ENCODE data around the gene HAP1.

HAP1 gene

GRCh38 chr17:41772586-41773189 lies 38.2 kb upstream of the HAP1 start:
- H3K27ac ChIP-seq (ENCODE audit: low read length), result peak overlapping the region; percentile 48
- H3K36me3 ChIP-seq (ENCODE audit: insufficient read depth, low read depth, low read length), result peaks cover 48% of the 10 kb centered on the region
- H3K4me3 ChIP-seq (ENCODE audit: low read length), result no peak overlapping the region
- no peak overlapping the region; the same call in 1 of the 2 replicates for H3K9ac ChIP-seq (ENCODE audit: low read depth, low read length)
- H3K9me3 ChIP-seq (ENCODE audit: insufficient read depth, low read depth, low read length), result no peaks in the 10 kb centered on the region
- no peaks in the 10 kb centered on the region for H3K27me3 ChIP-seq (ENCODE audit: insufficient read depth, low read length)
- peaks cover 36% of the 10 kb centered on the region for H3K4me1 ChIP-seq (ENCODE audit: insufficient read depth, low read length)

GRCh38 chr17:41772218-41772585 lies 37.8 kb upstream of the HAP1 start:
- no peaks in the 10 kb centered on the region for H3K9me3 ChIP-seq (ENCODE audit: insufficient read depth, low read depth, low read length)
- H3K4me3 ChIP-seq (ENCODE audit: low read length), result no peak overlapping the region
- no peak overlapping the region for H3K9ac ChIP-seq (ENCODE audit: low read depth, low read length)
- peaks cover 52% of the 10 kb centered on the region for H3K36me3 ChIP-seq (ENCODE audit: insufficient read depth, low read depth, low read length)
- H3K4me1 ChIP-seq (ENCODE audit: insufficient read depth, low read length), result peaks cover 33% of the 10 kb centered on the region
- H3K27ac ChIP-seq (ENCODE audit: low read length), result peak overlapping the region; percentile 48
- no peaks in the 10 kb centered on the region for H3K27me3 ChIP-seq (ENCODE audit: insufficient read depth, low read length)

- peaks cover 59% of the 10 kb centered on the region for H3K36me3 ChIP-seq (ENCODE audit: insufficient read depth, low read depth, low read length)
- peaks cover 29% of the 10 kb centered on the region for H3K4me1 ChIP-seq (ENCODE audit: insufficient read depth, low read length)
- H3K9ac ChIP-seq (ENCODE audit: low read depth, low read length), result no peak overlapping the region
- H3K4me3 ChIP-seq (ENCODE audit: low read length), result no peak overlapping the region
- H3K27ac ChIP-seq (ENCODE audit: low read length), result no peak overlapping the region
- no peaks in the 10 kb centered on the region for H3K9me3 ChIP-seq (ENCODE audit: insufficient read depth, low read depth, low read length)
- no peaks in the 10 kb centered on the region for H3K27me3 ChIP-seq (ENCODE audit: insufficient read depth, low read length)
These were observed 37.2 kb upstream of the HAP1 start for GRCh38 chr17:41771389-41772206.

- no peak overlapping the region for H3K9ac ChIP-seq (ENCODE audit: low read depth, low read length)
- H3K27ac ChIP-seq (ENCODE audit: low read length), result no peak overlapping the region
- no peaks in the 10 kb centered on the region for H3K27me3 ChIP-seq (ENCODE audit: insufficient read depth, low read length)
- peaks cover 16% of the 10 kb centered on the region for H3K4me1 ChIP-seq (ENCODE audit: insufficient read depth, low read length)
- H3K36me3 ChIP-seq (ENCODE audit: insufficient read depth, low read depth, low read length), result peaks cover 72% of the 10 kb centered on the region
- no peaks in the 10 kb centered on the region for H3K9me3 ChIP-seq (ENCODE audit: insufficient read depth, low read depth, low read length)
- H3K4me3 ChIP-seq (ENCODE audit: low read length), result no peak overlapping the region
These were observed 35.5 kb upstream of the HAP1 start for GRCh38 chr17:41769985-41770384.

- Histone ChIP-seq H3K4me1 (ENCODE audit: insufficient read depth, low read length) (peaks cover 15% of the 10 kb centered on the region), H3K9me3 (ENCODE audit: insufficient read depth, low read depth, low read length) (no peaks in the 10 kb centered on the region), H3K36me3 (ENCODE audit: insufficient read depth, low read depth, low read length) (peaks cover 78% of the 10 kb centered on the region), H3K4me3 (ENCODE audit: low read length) (no peak overlapping the region), H3K27ac (ENCODE audit: low read length) (no peak overlapping the region), H3K9ac (ENCODE audit: low read depth, low read length) (no peak overlapping the region), H3K27me3 (ENCODE audit: insufficient read depth, low read length) (no peaks in the 10 kb centered on the region)
These were observed 35.0 kb upstream of the HAP1 start for GRCh38 chr17:41769346-41769862.

- Histone ChIP-seq H3K9ac (ENCODE audit: low read depth, low read length) (no peak overlapping the region), H3K9me3 (ENCODE audit: insufficient read depth, low read depth, low read length) (no peaks in the 10 kb centered on the region), H3K4me1 (ENCODE audit: insufficient read depth, low read length) (peaks cover 13% of the 10 kb centered on the region), H3K27ac (ENCODE audit: low read length) (no peak overlapping the region), H3K4me3 (ENCODE audit: low read length) (no peak overlapping the region), H3K36me3 (ENCODE audit: insufficient read depth, low read depth, low read length) (peaks cover 84% of the 10 kb centered on the region), H3K27me3 (ENCODE audit: insufficient read depth, low read length) (no peaks in the 10 kb centered on the region)
These were observed 34.3 kb upstream of the HAP1 start for GRCh38 chr17:41768682-41769288.

GRCh38 chr17:41767324-41768042 lies 33.0 kb upstream of the HAP1 start:
- H3K27me3 ChIP-seq (ENCODE audit: insufficient read depth, low read length), result no peaks in the 10 kb centered on the region
- peaks cover 7% of the 10 kb centered on the region; the same call in 1 of the 2 replicates for H3K4me1 ChIP-seq (ENCODE audit: insufficient read depth, low read length)
- no peak overlapping the region for H3K27ac ChIP-seq (ENCODE audit: low read length)
- H3K9me3 ChIP-seq (ENCODE audit: insufficient read depth, low read depth, low read length), result no peaks in the 10 kb centered on the region
- peaks cover 90% of the 10 kb centered on the region for H3K36me3 ChIP-seq (ENCODE audit: insufficient read depth, low read depth, low read length)
- no peak overlapping the region for H3K4me3 ChIP-seq (ENCODE audit: low read length)
- no peak overlapping the region for H3K9ac ChIP-seq (ENCODE audit: low read depth, low read length)

GRCh38 chr17:41766135-41766534 lies 31.7 kb upstream of the HAP1 start:
- no peaks in the 10 kb centered on the region for H3K9me3 ChIP-seq (ENCODE audit: insufficient read depth, low read depth, low read length)
- H3K4me1 ChIP-seq (ENCODE audit: insufficient read depth, low read length), result no peaks in the 10 kb centered on the region
- H3K4me3 ChIP-seq (ENCODE audit: low read length), result no peak overlapping the region
- no peak overlapping the region for H3K9ac ChIP-seq (ENCODE audit: low read depth, low read length)
- no peaks in the 10 kb centered on the region for H3K27me3 ChIP-seq (ENCODE audit: insufficient read depth, low read length)
- H3K36me3 ChIP-seq (ENCODE audit: insufficient read depth, low read depth, low read length), result peaks cover 94% of the 10 kb centered on the region
- H3K27ac ChIP-seq (ENCODE audit: low read length), result no peak overlapping the region

- Histone ChIP-seq H3K27me3 (ENCODE audit: insufficient read depth, low read length) (no peaks in the 10 kb centered on the region), H3K9me3 (ENCODE audit: insufficient read depth, low read depth, low read length) (no peaks in the 10 kb centered on the region), H3K4me1 (ENCODE audit: insufficient read depth, low read length) (no peaks in the 10 kb centered on the region), H3K27ac (ENCODE audit: low read length) (no peak overlapping the region), H3K9ac (ENCODE audit: low read depth, low read length) (no peak overlapping the region), H3K4me3 (ENCODE audit: low read length) (no peak overlapping the region), H3K36me3 (ENCODE audit: insufficient read depth, low read depth, low read length) (peaks cover 87% of the 10 kb centered on the region)
These were observed 28.9 kb upstream of the HAP1 start for GRCh38 chr17:41763327-41763726.

- Histone ChIP-seq H3K4me1 (ENCODE audit: insufficient read depth, low read length) (no peaks in the 10 kb centered on the region), H3K27ac (ENCODE audit: low read length) (no peak overlapping the region), H3K36me3 (ENCODE audit: insufficient read depth, low read depth, low read length) (peaks cover 89% of the 10 kb centered on the region), H3K9ac (ENCODE audit: low read depth, low read length) (no peak overlapping the region), H3K9me3 (ENCODE audit: insufficient read depth, low read depth, low read length) (no peaks in the 10 kb centered on the region), H3K27me3 (ENCODE audit: insufficient read depth, low read length) (no peaks in the 10 kb centered on the region), H3K4me3 (ENCODE audit: low read length) (no peak overlapping the region)
These were observed 28.4 kb upstream of the HAP1 start for GRCh38 chr17:41762841-41763240.

- Histone ChIP-seq H3K4me1 (ENCODE audit: insufficient read depth, low read length) (no peaks in the 10 kb centered on the region), H3K27me3 (ENCODE audit: insufficient read depth, low read length) (no peaks in the 10 kb centered on the region), H3K4me3 (ENCODE audit: low read length) (no peak overlapping the region), H3K27ac (ENCODE audit: low read length) (no peak overlapping the region), H3K36me3 (ENCODE audit: insufficient read depth, low read depth, low read length) (peaks cover 89% of the 10 kb centered on the region), H3K9me3 (ENCODE audit: insufficient read depth, low read depth, low read length) (no peaks in the 10 kb centered on the region), H3K9ac (ENCODE audit: low read depth, low read length) (no peak overlapping the region)
These were observed 27.9 kb upstream of the HAP1 start for GRCh38 chr17:41762391-41762790.

All from iPS-20b (cell line).